ENCODE results near the gene PEX6.
"Not testable (repeated sequence)": the region's sequence is repeated elsewhere in the genome, so short reads cannot be mapped to it uniquely, and the experiment has no call there.

Gene PEX6

GRCh38 chr6:42966571-42966970, 12.4 kb downstream of the PEX6 start:
- DNase-seq (ENCODE audit: low read depth) = no peak

- DNase-seq (ENCODE audit: low read depth) = peak; percentile 23
Observed at GRCh38 chr6:42963855-42964605, 15.0 kb downstream of the PEX6 start.

DNA sequence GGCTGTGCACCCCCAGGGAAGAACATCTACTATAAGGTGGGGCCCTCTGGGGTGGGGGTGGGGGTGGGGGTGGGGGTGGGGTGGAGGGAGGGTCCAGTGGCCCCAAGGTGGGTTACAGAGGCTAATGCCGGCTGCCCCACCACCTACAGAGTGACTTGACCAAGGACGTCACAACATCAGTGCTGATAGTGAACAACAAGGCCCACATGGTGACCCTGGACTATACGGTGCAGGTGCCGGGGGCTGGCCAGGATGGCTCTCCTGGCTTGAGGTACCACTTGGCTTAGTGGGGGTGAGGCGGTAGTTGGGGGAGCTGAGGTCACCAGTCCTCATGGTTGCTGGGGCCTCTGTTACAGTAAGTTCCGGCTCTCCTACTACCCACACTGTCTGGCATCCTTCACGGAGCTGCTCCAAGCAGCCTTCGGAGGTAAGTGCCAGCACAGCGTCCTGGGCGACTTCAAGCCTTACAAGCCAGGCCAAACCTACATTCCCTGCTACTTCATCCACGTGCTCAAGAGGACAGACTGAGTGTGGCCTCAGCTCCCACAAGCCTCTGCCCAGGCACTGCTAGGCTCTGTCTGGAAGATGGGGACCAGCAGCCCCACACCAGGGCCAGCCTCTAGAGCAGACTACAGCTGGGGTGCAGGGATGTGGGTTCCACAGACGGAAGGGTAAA, 15.7 kb downstream of the PEX6 start:
- DNase-seq (ENCODE audit: low read depth) = no peak

DNA sequence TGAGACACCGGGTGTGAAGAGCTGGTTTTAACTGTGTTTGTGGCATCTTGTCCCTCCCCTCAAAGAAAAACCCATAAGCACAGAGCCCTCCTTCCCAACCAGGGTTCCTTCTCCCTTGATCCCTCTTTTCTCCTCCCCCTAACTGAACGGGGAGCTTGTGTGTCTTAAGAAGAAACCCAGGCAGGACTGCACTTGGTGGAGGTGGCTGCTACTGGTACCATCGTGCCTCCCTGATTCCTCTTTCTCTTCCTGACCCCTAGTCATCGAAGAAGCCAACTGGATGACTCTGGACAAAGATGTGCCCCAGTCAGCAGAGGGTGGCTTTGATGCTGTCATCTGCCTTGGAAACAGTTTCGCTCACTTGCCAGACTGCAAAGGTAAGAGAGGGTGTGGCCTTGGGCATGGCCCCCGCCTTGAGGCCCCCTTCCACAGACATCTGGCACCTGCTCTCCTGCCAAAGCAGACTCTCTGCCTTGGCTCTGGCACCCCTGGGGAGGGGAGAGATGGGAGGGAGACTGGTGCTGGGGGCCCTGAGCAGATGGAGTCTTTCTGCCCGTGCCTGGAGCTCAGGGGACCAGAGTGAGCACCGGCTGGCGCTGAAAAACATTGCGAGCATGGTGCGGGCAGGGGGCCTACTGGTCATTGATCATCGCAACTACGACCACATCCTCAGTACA, 16.3 kb downstream of the PEX6 start:
- no peak for DNase-seq (ENCODE audit: low read depth)

DNA sequence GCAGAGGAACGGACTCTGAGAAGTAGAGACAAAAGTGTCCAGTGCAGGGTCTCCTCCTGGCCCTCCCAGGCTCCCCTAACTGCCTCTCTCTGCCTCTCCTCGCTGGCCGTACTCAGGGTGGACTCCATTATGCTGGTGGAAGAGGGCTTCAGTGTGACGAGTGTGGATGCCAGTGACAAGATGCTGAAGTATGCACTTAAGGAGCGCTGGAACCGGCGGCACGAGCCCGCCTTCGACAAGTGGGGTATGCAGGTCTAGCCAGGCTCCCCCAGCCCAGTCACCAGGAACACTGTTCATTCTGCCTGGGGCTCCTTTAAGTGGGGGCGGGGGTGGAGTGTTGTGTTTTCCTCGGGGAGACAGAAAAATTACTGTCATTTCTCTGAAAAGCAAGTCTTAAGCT, 16.9 kb downstream of the PEX6 start:
- no peak for DNase-seq (ENCODE audit: low read depth)

DNA sequence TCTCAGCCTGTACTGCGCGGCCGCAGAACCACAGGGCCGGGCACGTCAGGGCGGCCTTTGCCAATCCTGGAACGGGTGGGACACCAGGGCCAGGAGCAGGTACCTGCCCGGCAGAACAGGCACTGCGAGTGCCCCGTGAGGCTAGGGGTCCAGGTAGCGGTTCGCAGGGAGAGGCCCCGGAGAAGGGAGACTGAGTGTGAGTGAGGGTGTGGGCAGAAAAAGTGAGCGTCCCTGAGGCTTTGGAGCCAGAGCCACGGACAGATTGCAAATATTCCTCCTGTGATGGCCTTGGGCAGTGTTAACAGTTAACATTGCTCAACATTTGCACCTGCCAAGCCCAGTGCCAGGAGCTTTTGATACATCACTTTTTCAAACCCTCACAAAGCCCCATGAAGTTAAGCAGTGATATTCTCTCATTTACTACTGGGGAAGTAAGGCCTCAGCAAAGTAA, 17.9 kb downstream of the PEX6 start:
- no peak for DNase-seq (ENCODE audit: low read depth)

GRCh38 chr6:42960243-42961019, 18.6 kb downstream of the PEX6 start, which contains the start of gene GNMT:
Gene GNMT (plus strand): TSS chr6:42960754. CDS start chr6:42960768, 14 bp downstream.
- DNase-seq (ENCODE audit: low read depth) = peak; percentile 18

GRCh38 chr6:42959917-42960242, 19.1 kb downstream of the PEX6 start:
- no peak for DNase-seq (ENCODE audit: low read depth)

- DNase-seq (ENCODE audit: low read depth) = no peak
Observed at GRCh38 chr6:42958125-42958524, 20.9 kb downstream of the PEX6 start.

- DNase-seq (ENCODE audit: low read depth) = not testable (repeated sequence)
Observed at GRCh38 chr6:42954405-42954804, 24.6 kb downstream of the PEX6 start.

DNA sequence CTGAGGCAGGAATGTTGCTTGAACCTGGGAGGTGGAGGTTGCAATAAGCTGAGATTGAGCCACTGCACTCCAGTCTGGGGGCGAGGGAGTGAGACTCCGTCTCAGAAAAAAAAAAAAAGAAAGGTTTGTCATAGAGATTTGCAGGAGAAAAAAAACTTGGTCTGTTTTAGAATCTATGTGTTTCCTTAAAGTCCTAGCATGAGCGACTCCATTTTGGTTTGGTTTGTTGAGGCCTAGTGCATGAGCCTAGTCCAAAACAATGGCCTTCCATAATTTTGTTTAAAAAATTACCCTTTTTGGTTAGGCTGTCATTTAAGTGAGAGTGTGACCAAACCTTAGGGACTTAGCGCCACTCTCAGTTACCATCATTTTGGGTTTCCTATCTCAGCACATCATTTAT, 26.6 kb downstream of the PEX6 start:
- DNase-seq (ENCODE audit: low read depth) = no peak

- no peak for DNase-seq (ENCODE audit: low read depth)
Observed at GRCh38 chr6:42947950-42948349, 31.0 kb downstream of the PEX6 start.

GRCh38 chr6:42942444-42942843, 36.5 kb downstream of the PEX6 start:
- DNase-seq (ENCODE audit: low read depth) = no peak

DNA sequence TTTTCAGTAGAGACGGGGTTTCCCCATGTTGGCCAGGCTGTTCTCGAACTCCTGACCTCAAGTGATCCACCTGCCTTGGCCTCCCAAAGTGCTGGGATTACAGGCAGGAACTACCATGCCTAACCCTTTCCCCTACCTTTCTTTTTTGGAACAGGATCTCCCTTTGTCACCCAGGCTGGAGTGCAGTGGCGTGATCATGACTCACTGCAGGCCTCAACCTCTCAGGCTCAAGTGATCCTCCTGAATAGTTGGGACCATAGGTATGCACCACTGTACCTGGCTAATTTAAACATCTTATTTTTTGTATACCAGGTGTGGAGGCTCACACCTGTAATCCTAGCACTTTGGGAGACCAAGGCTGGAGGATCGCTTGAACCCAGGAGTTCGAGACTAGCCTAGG, 37.6 kb downstream of the PEX6 start:
- DNase-seq (ENCODE audit: low read depth) = not testable (repeated sequence)

- DNase-seq (ENCODE audit: low read depth) = no peak
Observed at GRCh38 chr6:42940493-42941045, 38.4 kb downstream of the PEX6 start.

GRCh38 chr6:42939810-42940167, 39.2 kb downstream of the PEX6 start:
- no peak for DNase-seq (ENCODE audit: low read depth)

GRCh38 chr6:42938987-42939809, 39.8 kb downstream of the PEX6 start:
- no peak for DNase-seq (ENCODE audit: low read depth)

DNA sequence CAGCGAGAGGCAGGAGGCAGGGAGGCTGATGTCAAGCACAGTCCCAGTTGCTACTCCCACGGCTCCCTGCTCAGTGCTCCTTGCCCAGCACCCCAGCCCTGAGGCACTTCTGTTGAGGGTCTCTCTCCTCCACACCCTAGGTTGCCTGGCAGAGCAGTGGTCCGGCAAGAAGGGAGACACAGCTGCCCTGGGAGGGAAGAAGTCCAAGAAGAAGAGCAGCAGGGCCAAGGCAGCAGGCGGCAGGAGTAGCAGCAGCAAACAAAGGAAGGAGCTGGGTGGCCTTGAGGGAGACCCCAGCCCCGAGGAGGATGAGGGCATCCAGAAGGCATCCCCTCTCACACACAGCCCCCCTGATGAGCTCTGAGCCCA, 40.6 kb downstream of the PEX6 start:
- DNase-seq (ENCODE audit: low read depth) = no peak

GRCh38 chr6:42937548-42938427, 41.2 kb downstream of the PEX6 start:
- no peak for DNase-seq (ENCODE audit: low read depth)

DNA sequence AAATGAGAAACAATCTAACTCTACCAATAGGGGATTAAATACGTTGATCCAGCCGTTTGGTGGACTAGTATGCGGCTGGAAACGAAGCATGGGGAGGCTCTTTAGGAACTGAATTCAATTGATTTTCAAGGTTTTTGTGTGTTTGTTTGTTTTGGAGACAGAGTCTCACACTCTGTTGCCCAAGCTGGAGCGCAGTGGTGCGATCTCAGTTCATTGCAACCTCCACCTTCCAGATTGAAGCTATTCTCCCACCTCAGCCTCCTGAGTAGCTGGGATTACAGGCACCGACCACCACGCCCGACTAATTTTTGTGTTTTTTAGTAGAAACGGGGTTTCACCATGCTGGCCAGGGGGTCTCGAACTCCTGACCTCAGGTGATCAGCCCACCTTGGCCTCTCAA, 42.6 kb downstream of the PEX6 start:
- no peak for DNase-seq (ENCODE audit: low read depth)

Data from activated T-cell treated with anti-CD3 and anti-CD28 coated beads for 48 hours (primary cell).